ENCODE results near the gene KCNJ16.

KCNJ16 gene

DNA sequence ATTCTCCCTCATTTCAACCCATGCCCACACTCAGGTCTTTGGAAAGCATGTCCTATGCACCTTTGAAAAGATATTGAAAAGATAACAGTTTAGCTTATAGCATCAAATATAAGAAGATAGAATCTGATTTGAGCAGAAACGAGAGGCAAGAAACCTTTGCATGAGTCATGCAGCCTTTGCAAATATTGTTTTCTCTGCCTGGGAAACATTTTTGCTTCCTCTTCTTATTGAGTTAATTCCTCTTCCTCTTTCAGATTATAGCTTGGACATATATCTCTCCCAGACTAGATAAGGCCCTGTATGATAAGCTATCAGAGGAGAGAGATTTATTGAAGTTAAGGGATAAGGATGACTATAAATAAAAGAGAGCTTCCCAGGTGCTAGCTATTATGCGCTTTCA lies 48.2 kb downstream of the KCNJ16 start:
- FAIRE-seq (no peak), DNase-seq (ENCODE audit: insufficient read length, low spot score) (no peak)

DNA sequence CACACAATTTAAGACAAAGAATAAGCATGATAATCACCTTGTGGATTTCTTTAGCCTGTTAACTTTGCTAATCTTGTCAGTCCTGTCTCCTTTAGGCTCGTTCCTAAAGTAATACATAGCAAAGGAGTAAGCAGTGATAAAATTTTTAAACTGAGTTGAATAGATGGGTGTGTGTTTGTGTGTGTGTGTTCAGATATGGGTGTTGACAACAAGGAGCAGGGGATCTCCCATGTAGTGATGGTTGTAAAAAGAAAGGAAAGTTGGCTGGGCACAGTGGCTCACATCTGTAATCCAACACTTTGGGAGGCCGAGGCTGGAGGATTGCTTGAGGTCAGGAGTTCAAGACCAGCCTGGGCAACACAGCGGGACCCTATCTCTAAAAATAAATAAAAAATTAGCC lies 49.7 kb downstream of the KCNJ16 start:
- no peak for FAIRE-seq
- DNase-seq (ENCODE audit: insufficient read length, low spot score), result no peak

GRCh38 chr17:70127221-70127873 lies 52.3 kb downstream of the KCNJ16 start:
- FAIRE-seq (no peak), DNase-seq (ENCODE audit: insufficient read length, low spot score) (no peak)

DNA sequence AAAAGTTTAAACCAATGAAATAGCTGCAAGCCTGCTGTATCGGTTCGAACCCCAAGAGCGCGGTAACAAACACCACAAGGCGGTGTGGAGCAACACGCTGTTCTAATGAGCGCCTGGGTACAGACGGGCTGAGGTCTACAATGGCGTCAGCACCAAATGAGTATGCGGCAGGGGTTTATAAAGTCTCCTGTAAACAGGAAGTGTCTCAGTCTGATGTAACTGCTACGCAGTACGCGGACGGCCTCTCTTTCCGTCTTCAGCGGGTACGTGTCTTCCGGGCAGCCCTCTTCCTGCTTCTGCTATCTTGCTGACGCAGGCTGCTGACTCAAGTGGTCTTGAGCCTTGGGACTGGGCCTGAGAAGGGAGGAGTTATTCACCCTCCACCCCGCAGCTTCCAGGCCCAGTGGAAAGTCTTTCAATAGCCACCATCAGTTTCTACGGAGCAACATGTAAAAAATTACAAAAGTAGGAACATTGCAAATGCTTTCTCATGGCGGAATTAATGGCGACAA lies 53.8 kb downstream of the KCNJ16 start:
- DNase-seq (ENCODE audit: insufficient read length, low spot score) (no peak), FAIRE-seq (no peak)

DNA sequence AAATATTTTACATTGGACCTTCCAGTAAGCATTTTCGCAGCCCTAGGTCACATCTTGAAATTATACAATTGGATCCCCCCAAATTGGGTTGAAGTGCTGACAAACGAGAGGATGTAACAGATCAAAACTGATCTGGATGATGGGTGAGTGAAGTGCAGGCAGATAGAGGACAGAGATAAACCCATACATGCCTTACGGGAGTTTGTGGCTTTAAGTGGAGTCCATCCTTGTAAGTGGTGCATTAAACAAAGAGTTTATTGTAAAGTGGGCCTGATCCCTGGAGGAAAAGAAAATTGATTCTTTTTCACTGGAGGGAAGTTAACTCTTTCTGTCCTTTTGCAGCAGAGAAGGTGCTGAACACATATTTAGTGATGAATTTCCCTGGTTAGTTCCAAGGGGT lies 55.3 kb downstream of the KCNJ16 start:
- FAIRE-seq (no peak), DNase-seq (ENCODE audit: insufficient read length, low spot score) (no peak)

DNA sequence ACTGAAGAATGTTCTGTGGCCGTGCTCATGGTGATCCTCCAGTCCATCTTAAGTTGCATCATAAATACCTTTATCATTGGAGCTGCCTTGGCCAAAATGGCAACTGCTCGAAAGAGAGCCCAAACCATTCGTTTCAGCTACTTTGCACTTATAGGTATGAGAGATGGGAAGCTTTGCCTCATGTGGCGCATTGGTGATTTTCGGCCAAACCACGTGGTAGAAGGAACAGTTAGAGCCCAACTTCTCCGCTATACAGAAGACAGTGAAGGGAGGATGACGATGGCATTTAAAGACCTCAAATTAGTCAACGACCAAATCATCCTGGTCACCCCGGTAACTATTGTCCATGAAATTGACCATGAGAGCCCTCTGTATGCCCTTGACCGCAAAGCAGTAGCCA lies 57.5 kb downstream of the KCNJ16 start:
- DNase-seq (ENCODE audit: insufficient read length, low spot score) (no peak), FAIRE-seq (no peak)

DNA sequence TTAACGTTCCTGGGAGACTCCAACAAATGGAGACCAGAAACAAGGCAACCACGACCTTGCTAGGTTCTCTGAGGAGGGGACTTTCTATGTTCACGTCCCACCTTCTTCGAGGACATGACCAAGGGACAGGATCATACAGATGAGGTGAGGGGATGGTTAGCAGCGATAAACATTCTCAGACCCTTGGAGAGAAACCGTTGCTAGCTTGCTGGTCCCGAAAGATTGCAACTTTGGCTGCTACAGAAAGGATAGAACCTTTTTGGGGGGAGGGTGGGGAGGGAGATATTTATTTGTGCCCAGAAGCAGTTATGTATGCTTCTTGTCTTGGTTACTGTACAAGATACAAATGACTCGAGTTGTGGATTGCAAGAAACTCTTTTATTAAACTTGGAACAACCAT lies 59.0 kb downstream of the KCNJ16 start:
- no peak for FAIRE-seq
- no peak for DNase-seq (ENCODE audit: insufficient read length, low spot score)

DNA sequence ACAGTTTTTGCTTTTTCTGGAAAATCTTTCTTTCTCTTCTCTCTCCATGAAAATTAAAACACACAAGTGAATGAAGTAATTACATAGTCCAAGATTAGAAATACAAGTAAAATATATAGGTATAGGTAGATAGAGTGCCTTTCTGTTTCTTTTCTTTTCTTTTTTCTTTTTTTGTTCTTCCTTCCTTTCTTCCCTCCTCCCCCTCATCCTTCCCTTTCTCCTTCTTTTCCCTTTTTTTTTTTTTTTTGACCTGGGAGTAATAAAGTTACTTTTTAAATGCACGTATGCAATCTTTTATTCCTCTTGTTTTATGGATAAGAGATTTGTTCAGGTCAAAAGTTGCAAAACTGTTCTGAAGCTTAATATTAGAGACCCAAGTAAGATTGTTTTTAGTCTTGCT lies 59.8 kb downstream of the KCNJ16 start:
- DNase-seq (ENCODE audit: insufficient read length, low spot score) (no peak), FAIRE-seq (no peak)

DNA sequence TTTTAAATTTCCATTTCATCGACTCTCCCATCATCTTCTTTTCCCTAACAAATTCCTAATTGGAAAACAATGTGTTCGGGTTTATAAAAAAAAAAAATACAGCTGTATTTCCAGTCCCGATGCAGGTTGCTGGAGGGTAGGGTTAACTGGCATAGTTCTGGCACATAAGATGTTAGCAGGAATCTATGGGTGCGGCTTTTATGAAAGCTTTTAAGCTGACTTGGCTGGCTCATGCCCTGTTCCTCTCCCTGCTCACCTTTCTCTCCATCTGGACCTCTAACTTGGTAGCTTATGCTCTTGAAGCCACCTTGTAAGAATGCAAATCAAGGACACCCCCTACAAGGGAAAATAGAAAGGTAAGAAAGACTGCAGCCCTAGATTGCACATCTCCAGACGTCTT lies 61.1 kb downstream of the KCNJ16 start:
- FAIRE-seq (no peak), DNase-seq (ENCODE audit: insufficient read length, low spot score) (no peak)

DNA sequence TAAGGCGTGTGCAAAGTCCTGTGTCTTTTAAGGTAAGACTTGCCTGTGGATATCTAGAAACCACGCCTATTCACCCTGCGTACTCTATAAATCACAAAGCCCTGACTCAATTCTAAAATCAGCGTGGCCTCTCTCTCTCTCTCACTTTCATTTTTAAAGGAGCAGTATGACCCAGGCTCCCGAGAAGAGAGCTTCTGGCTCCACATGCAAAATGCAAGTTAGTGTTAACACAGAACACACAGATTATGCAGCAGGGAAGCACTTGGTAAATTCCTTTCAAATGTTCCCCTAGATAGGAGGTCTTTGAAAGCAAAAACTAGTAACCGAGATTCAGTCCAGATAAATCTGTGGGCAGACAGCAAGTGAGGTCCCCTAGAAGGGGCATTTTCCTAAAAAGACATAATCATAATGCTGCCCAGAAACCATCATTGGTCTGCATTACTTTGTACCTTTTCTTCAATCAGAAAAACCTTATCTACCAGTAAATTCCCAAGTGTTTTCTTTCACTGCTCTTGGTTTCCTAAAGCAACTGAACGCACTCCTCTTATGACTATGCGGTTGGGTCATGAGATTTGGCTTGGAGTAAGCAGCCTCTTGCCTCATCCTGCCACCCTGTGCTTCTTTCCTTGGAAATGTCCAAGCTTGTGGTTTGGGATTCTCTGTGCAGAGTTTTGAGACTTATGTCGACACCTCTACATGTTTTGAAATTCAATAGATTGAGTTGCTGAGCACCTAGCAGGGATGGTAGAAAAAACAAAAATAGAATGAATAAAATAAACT lies 62.6 kb downstream of the KCNJ16 start:
- FAIRE-seq (no peak), DNase-seq (ENCODE audit: insufficient read length, low spot score) (peak; percentile 60)

DNA sequence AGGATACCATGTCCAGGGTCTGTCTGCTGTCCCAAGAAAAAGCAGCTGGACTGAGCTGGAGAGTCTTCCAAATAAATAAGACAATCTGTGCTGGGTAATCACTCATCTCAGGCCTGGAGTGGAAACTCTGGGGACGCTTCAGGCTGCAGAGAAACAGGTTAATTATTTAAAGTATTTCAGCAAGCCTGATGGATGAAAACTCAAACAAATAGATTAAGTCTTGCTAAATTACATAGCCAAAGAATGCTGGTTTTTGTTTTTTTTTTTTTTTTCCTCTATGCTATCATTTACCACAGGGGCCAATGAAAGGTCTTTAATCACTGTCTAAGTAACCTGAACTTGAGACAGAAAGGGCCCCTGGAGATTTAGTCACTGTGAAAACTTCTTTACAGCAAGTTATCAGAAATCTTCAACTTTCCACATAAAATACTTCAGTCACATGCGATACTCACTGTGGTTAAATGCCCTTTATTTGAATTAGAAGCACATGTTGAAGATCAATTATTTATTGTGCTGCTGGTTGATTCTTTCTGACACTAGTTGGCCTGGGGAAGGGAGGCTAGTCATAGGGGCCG lies 63.4 kb downstream of the KCNJ16 start:
- FAIRE-seq, result no peak
- no peak for DNase-seq (ENCODE audit: insufficient read length, low spot score)

DNA sequence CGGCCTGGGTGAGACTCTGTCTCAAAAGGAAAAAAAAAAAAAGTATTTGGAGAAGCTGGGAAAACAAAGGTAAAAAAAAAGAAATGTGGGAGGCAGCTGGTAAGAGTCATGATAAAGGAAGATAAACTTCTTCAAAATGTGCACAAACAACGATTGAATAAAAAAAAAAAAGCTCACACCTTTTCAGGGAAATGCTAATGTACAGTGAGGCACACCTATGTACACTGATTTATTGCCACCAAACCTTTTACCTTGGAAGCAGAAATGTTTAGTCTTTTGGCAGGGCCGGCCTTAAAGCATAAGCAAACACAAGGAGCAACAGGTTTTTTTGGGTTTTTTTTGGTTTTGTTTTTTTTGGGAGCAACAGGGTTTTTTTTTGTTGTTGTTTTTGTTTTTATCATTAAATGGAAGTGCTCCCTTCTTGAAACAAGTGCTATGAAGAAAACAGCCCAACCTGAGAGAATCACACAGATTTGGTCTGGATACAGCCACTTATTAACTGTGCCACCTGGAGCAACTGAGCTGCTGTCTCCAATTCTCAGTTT lies 64.5 kb downstream of the KCNJ16 start:
- DNase-seq (ENCODE audit: insufficient read length, low spot score), result no peak
- FAIRE-seq, result no peak

DNA sequence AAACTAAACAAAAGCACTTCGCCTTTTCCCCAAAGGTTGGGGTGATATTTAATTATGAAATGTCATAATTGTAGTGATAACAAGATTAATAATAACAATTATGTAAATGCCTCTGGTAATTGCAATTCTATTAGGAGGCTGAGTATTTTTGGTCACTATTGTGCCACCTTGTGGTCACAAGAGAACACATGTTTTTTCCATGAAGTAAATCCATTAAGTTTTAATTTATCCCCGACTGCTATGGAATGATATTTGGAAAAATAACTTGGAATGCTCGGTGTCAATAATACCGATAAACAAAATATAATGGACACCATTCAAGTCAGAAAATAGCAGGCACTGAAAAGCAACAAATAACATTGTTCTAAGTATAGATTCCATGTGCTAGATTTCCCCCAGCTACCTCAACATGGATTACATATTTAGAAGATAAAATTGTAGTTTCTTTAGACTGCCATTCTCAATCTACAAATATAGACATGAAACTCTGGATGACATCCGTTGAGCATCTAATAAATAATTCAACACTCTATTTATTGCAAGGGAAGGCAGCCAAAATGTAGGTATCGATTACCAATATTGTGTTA lies 69.3 kb downstream of the KCNJ16 start:
- DNase-seq (ENCODE audit: insufficient read length, low spot score) (no peak), FAIRE-seq (no peak)

GRCh38 chr17:70153210-70153609 lies 78.2 kb downstream of the KCNJ16 start:
- no peak for FAIRE-seq
- no peak for DNase-seq (ENCODE audit: insufficient read length, low spot score)

DNA sequence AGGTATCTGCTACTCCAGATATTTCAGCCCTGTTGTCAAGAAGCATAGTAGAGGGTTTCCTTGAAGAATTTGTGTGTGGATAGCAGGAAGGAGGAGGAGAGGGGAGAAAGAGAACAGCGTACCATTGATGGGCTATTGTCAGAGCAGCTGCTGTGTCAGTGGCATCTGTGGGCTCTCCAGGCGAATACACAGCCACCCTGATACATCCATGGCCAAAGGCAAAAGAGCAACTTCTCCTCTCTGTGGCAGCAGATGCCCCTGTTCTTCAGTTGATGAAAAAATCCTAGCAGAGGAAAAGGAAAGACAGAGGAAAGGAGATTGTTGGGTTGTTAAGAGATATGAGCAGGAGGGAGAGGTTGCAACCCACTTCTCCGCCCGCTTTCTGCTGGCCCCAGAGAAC lies 82.1 kb downstream of the KCNJ16 start:
- FAIRE-seq (no peak), DNase-seq (ENCODE audit: insufficient read length, low spot score) (no peak)

GRCh38 chr17:70158180-70158579 lies 83.2 kb downstream of the KCNJ16 start:
- no peak for FAIRE-seq
- DNase-seq (ENCODE audit: insufficient read length, low spot score), result no peak

DNA sequence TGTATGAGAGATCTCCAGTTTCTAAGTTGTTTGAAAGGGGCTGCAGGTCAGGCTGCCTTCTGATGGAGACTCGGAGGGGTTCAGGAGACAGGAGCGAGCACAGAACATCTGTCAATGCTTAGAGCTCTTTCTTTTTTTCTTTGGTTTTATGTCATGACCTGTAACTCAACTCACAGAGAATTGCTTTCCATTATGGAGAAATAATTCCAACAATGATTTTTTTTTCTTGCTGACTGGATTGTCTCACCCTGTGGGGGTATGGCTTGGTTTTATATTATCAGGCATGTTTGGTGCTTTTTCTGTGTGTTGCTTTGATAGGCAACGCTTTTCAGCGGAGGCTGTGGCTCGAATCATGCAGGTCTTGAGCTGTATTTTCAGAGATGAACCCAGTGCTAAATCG lies 83.6 kb downstream of the KCNJ16 start:
- DNase-seq (ENCODE audit: insufficient read length, low spot score), result no peak
- FAIRE-seq, result no peak

GRCh38 chr17:70159980-70160379 lies 85.0 kb downstream of the KCNJ16 start:
- FAIRE-seq (no peak), DNase-seq (ENCODE audit: insufficient read length, low spot score) (no peak)

DNA sequence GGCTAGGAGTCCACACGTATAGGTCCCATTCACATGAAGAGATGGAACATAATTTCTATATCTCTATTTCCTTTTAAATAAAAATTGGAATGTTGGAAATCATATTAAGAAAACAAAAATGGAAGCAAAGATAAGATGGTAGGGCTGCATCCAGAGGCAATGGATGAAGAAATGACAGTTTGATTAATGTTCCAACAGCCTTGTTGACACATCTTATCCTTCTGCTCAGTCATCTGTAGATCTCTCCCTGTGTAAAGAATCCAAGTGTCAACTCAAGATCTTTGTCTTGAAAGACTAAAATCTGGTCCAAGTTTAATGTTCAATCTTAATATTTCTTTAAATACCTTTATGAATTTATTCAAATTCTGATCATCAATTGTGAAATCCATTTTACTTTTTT lies 86.5 kb downstream of the KCNJ16 start:
- no peak for FAIRE-seq
- DNase-seq (ENCODE audit: insufficient read length, low spot score), result no peak

- FAIRE-seq, result no peak
- DNase-seq (ENCODE audit: insufficient read length, low spot score), result no peak
Observed at GRCh38 chr17:70165383-70165782, 90.4 kb downstream of the KCNJ16 start.

DNA sequence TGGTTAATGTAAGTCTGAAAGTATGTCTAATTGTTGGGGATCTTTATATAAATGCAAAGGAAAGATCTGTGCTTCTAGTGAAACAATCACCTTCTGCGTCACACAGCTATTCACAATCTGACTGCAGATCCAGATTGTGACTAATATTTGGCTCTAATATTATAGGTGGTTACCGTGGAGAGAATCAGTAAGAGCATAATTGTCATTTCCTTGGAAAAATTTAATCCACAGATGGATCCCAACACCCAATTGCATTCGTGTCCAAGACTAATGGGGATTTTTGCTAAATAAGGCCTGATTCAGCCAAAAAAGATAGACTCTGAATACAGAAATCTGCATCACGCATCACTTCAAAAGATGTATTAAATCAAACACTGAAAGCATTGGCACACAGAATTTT lies 91.6 kb downstream of the KCNJ16 start:
- FAIRE-seq (no peak), DNase-seq (ENCODE audit: insufficient read length, low spot score) (no peak)
